ENCODE measurements around the gene EML3. TPM values are rescaled to one million over a fixed set of nuclear protein-coding genes. Genes with fewer than 3 reads are reported as not detected.

The EML3 gene
- total and polyA plus RNA-seq, 2 of the 13 experiments (the other 11 are each of a cell fraction or from before 2014, with no cell fraction given): 10.6 to 12.3 TPM

DNA sequence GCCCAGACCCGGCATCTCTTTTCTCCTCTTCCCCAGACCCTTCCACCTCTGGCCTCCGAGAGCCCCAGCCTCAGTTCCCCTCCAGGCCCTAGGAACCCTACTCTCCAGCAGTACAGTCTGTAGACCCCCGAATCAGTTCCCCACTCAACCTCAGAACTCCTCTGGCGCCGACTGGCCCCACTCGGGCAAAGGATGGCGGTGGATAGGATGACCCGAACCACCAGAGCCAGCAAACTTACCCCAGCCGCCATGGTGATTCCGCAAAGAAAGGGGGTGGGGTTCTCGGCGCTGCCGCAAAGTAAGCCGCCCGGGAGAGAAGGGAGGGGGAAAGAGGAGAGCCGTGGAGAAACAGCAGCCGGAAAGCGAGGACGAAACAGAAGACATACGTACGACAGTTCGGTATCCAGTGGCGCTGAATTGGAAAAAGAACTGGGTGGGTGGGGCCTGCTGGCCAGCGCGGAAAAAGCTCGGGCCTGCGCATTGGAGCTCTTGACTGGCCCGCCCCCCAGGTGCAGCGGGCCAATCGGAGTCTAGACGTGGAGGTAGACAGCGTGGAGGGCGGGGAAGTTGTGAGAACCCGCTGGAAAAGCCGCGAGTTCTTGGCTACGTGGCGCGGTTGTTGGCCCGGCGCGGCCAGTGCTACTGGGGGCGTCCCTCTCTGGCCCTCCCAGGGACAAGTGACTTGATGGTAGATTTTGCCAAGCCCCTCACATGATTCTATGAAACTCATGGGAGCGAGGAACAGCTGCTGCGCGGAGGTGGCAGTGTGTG lies 38.8 kb downstream of the EML3 start, which contains the start of gene EEF1G (continued):
- TF ChIP-seq, protein P1, sequence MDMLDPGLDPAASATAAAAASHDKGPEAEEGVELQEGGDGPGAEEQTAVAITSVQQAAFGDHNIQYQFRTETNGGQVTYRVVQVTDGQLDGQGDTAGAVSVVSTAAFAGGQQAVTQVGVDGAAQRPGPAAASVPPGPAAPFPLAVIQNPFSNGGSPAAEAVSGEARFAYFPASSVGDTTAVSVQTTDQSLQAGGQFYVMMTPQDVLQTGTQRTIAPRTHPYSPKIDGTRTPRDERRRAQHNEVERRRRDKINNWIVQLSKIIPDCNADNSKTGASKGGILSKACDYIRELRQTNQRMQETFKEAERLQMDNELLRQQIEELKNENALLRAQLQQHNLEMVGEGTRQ (IDR thresholded peaks at IDR 0.05; ENCODE audit: low read depth, low read length): no peak
- TF ChIP-seq, protein P1 (CRISPR knock-in tag; IDR thresholded peaks at IDR 0.05; ENCODE audit: borderline replicate concordance): no peak
- TF ChIP-seq HHEX (CRISPR knock-in tag; IDR thresholded peaks at IDR 0.05): no peak
- TF ChIP-seq PITX1 (CRISPR knock-in tag; IDR thresholded peaks at IDR 0.05): no peak
- no peak for TF ChIP-seq GTF2F1 (IDR thresholded peaks at IDR 0.05; ENCODE audit: low read length)
- TF ChIP-seq, protein P2, sequence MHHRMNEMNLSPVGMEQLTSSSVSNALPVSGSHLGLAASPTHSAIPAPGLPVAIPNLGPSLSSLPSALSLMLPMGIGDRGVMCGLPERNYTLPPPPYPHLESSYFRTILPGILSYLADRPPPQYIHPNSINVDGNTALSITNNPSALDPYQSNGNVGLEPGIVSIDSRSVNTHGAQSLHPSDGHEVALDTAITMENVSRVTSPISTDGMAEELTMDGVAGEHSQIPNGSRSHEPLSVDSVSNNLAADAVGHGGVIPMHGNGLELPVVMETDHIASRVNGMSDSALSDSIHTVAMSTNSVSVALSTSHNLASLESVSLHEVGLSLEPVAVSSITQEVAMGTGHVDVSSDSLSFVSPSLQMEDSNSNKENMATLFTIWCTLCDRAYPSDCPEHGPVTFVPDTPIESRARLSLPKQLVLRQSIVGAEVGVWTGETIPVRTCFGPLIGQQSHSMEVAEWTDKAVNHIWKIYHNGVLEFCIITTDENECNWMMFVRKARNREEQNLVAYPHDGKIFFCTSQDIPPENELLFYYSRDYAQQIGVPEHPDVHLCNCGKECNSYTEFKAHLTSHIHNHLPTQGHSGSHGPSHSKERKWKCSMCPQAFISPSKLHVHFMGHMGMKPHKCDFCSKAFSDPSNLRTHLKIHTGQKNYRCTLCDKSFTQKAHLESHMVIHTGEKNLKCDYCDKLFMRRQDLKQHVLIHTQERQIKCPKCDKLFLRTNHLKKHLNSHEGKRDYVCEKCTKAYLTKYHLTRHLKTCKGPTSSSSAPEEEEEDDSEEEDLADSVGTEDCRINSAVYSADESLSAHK (CRISPR knock-in tag; IDR thresholded peaks at IDR 0.05; ENCODE audit: borderline replicate concordance): no peak
- TF ChIP-seq ZNF543 (CRISPR knock-in tag; IDR thresholded peaks at IDR 0.05): 0 out of 2 replicates have a peak, but pooled peaks have one; percentile 34
- TF ChIP-seq HNRNPLL (IDR thresholded peaks at IDR 0.05; ENCODE audit: low read depth, low read length, poor library complexity, severe bottlenecking): peak; percentile 99
- TF ChIP-seq ZNF776 (CRISPR knock-in tag; IDR thresholded peaks at IDR 0.05): peak; percentile 49; the same call in 1 of the 2 replicates
- TF ChIP-seq RARA (CRISPR knock-in tag; IDR thresholded peaks at IDR 0.05): no peak
- no peak; the same call in 1 of the 2 replicates for TF ChIP-seq SOX5 (CRISPR knock-in tag; IDR thresholded peaks at IDR 0.05; ENCODE audit: borderline replicate concordance)
- TF ChIP-seq ZSCAN21 (CRISPR knock-in tag; IDR thresholded peaks at IDR 0.05; ENCODE audit: borderline replicate concordance): no peak
- TF ChIP-seq, protein P3, sequence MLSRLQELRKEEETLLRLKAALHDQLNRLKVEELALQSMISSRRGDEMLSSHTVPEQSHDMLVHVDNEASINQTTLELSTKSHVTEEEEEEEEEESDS (CRISPR knock-in tag; IDR thresholded peaks at IDR 0.05; ENCODE audit: borderline replicate concordance): no peak
- TF ChIP-seq, protein P4, sequence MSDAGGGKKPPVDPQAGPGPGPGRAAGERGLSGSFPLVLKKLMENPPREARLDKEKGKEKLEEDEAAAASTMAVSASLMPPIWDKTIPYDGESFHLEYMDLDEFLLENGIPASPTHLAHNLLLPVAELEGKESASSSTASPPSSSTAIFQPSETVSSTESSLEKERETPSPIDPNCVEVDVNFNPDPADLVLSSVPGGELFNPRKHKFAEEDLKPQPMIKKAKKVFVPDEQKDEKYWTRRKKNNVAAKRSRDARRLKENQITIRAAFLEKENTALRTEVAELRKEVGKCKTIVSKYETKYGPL (CRISPR knock-in tag; IDR thresholded peaks at IDR 0.05): no peak
- no peak for TF ChIP-seq SETDB1 (CRISPR knock-in tag; IDR thresholded peaks at IDR 0.05; ENCODE audit: borderline replicate concordance)
- 0 out of 2 replicates have a peak, but pooled peaks have one; percentile 4 for TF ChIP-seq ZNF768 (CRISPR knock-in tag; IDR thresholded peaks at IDR 0.05)
- TF ChIP-seq RFX5 (IDR thresholded peaks at IDR 0.05; ENCODE audit: low read depth, low read length): 0 out of 2 replicates have a peak, but pooled peaks have one; percentile 11
- TF ChIP-seq, protein P5, sequence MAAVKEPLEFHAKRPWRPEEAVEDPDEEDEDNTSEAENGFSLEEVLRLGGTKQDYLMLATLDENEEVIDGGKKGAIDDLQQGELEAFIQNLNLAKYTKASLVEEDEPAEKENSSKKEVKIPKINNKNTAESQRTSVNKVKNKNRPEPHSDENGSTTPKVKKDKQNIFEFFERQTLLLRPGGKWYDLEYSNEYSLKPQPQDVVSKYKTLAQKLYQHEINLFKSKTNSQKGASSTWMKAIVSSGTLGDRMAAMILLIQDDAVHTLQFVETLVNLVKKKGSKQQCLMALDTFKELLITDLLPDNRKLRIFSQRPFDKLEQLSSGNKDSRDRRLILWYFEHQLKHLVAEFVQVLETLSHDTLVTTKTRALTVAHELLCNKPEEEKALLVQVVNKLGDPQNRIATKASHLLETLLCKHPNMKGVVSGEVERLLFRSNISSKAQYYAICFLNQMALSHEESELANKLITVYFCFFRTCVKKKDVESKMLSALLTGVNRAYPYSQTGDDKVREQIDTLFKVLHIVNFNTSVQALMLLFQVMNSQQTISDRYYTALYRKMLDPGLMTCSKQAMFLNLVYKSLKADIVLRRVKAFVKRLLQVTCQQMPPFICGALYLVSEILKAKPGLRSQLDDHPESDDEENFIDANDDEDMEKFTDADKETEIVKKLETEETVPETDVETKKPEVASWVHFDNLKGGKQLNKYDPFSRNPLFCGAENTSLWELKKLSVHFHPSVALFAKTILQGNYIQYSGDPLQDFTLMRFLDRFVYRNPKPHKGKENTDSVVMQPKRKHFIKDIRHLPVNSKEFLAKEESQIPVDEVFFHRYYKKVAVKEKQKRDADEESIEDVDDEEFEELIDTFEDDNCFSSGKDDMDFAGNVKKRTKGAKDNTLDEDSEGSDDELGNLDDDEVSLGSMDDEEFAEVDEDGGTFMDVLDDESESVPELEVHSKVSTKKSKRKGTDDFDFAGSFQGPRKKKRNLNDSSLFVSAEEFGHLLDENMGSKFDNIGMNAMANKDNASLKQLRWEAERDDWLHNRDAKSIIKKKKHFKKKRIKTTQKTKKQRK (IDR thresholded peaks at IDR 0.05; ENCODE audit: low read length): no peak
- TF ChIP-seq, protein P6, sequence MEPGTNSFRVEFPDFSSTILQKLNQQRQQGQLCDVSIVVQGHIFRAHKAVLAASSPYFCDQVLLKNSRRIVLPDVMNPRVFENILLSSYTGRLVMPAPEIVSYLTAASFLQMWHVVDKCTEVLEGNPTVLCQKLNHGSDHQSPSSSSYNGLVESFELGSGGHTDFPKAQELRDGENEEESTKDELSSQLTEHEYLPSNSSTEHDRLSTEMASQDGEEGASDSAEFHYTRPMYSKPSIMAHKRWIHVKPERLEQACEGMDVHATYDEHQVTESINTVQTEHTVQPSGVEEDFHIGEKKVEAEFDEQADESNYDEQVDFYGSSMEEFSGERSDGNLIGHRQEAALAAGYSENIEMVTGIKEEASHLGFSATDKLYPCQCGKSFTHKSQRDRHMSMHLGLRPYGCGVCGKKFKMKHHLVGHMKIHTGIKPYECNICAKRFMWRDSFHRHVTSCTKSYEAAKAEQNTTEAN (CRISPR knock-in tag; conservative IDR thresholded peaks at IDR 0.05): no peak; the same call in 1 of the 2 replicates

Data from HepG2 (cell line).